Fibroblast of lung (primary cell): ENCODE data around the gene MED15.

Source experiments
- CTCF ChIP-seq, 2 donors: IDR thresholded peaks in 1 of 2; conservative IDR thresholded peaks in 1 of 2; 1 replicate in 1 of 2; 2 replicates in 1 of 2; pipeline ENCODE4 v1.5.1; 2011 to 2012; ENCODE audit warnings: low read length in 2 of 2, control low read depth in 1 of 2, inconsistent platforms in 1 of 2, low read depth in 1 of 2, mild to moderate bottlenecking in 1 of 2
- EZH2 ChIP-seq: IDR thresholded peaks from 2 replicates; pipeline ENCODE4 v1.5.1; 2012; ENCODE audit warnings: low read length, control low read depth, mild to moderate bottlenecking; ENCODE audit errors: missing control alignments

- TF ChIP-seq CTCF (conservative IDR thresholded peaks at IDR 0.05 in 1 of 2, IDR thresholded peaks at IDR 0.05 in 1 of 2; ENCODE audit: low read depth in 1 of 2, low read length in 2 of 2): no peak
- TF ChIP-seq EZH2: no peak
Observed at GRCh38 chr22:20586403-20586745, 79.0 kb downstream of the MED15 start.
